Kasumi-1 (cell line): ENCODE results near the gene MYH15.
A peak's percentile ranks its signal among the peaks of the same experiment; 100 is the strongest.

Source experiments
- DNase-seq, 2 experiments: peaks; one replicate each; lab custom pipeline; 2025; lab: John Stamatoyannopoulos, UW

Gene MYH15

DNA sequence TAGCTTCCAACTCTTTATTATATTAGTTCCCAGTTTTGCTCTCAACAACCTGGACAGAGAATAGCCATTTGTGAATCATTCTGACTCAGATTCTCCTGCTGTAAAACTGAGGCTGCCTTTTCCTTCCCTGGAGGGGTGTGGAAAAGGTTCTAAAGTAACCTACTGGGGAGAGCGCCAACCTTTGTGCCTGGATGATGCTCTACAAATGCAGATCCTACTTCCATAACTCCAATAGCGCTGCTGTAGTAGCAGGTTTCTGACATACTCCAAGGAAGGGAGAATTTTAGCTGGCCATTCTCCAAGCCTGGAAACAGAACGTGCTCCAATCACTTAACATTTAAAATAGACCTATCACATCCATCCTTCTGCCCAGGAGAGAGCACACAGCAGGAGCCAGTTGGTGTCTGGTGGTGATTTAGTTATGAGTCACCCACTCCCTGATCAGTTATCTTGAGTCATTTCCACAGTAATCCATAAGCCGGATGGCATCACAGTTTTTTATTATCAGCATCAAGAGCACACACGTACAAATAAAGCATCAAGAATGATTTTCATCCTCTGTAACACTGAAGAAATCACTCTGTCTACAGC lies 38.3 kb downstream of the MYH15 start:
- no peak for DNase-seq

DNA sequence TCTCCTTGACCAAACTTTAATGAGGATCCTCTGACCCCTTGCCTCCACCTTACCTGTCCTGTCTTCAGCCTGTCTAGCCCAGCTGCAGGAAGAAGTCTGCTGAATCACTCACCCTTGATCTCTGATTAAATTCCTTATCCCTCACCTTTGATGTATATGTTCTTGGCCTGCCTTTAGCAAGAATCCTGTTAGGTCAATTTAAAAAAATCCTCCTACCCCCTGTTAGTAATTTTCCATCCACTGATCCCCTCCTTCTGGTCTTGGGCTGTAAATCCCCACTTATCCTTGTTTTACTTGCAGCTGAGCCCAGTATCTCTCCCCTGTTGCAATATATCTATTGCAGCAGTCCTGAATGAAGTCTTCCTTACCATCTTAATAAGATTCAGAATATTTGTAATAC lies 39.0 kb downstream of the MYH15 start:
- DNase-seq = no peak

DNA sequence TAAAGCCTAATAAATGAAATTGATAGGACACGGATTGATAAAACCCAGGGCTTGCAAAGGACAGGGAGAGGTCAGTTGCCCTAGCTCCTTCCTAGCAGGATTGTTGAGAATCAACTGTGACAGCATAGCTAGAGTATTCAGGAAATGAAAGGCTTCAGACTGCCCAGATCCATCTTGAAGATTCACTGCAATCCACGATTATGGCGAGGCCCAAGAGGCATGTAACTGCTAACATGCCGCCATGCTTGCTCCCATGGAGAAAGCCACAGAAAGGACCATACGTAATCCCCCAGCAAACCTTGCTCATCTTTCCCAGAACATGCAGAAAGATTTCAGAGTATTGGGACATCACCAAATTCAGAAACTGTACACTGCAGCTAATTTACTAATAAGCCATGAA lies 41.3 kb downstream of the MYH15 start:
- DNase-seq = no peak

DNA sequence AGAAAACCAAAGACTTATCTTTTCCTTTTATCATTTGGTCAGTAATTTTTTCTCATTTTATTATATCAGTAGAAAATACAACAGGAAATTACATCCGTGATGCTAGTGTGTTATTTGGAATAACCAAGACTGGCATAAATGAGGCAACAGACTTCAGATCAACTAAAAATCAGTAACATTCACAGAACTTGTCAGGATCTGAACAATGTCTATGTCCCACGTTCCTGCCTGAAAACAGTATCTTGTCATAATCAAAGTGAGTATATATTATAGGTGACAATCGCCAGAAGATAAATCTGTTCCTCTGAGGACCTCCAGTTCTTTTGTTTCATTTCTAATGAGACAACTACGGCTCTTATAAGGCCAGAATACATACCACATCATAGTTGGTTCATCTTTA lies 41.8 kb downstream of the MYH15 start:
- DNase-seq = no peak

DNA sequence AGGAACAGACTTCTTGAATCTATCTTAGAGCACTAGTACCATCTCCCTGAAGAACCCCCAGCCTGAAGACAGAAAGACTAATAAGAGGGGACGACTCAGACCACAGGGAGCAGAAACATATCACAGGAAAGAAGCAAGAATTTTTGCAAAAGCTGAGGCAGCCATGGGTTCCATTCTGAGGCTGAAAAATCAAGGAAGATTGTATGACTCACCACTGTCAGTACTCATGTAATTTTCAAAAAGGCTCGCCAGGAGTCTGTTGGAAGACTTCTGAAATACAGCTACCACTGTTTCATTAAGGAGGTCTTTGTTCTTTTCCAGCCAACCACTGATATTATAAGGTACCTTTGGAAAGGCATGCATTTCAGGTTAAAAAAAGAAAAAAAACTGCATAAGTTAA lies 47.5 kb downstream of the MYH15 start:
- DNase-seq = no peak

DNA sequence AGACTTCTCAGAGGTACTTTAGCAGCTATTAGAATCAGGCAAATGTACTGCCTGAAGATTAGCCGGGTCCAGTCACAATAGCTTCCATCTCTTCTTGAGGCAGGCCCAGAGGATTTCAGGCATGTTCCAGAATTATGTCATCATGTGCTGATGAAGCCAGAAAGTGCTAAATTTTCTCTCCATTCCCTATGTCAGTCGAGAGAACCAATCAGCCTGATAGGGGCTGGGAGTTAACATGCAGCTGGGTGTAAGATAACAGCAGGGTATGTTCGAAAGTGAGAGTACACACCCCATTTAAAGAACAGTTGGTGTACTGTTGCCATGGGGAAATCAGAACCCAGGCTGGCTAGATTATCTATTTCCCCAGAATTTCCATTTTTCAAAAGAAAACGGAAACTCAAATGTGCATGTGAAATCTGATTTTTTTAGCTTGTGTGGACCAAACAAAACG lies 48.7 kb downstream of the MYH15 start:
- no peak for DNase-seq

DNA sequence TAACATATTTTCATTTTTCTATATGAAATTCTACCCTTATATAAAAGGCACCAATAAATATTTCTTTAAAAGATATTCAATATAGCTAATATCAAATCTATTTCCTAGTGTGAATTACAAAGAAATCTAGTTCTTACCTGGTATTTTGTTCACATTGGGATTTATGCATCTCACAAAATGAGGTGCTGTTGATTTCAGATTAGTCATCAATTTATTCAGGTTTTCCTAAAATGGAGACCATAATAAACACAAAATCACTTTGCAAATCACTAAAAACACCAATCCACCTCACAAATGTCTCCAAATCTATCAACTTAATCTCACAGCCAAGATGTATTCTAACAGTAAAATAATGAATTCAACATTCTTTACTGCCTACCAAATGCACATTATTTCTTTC lies 51.2 kb downstream of the MYH15 start:
- no peak for DNase-seq

DNA sequence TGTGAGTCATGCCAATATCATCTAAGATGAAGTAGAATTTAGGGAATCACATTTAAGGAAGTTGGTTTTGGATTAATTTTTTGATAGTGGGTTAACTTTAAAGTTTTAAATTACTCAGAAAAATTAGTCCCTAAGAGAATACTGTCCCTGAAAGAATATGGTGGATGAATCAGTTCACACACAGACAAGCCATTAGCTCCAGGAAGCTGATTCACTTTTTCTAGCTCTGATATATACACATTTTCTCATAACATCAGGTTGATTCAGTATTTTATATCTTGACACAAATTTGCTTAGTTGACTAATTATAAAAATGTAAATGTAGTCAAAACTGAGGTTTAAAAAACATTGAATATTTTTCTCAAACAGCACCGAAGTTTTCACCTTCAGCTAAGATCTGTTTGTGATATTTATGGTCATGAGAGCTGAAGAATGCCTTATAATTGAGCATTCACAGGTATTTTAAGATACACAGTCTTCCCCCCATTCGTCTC lies 55.1 kb downstream of the MYH15 start:
- no peak for DNase-seq

DNA sequence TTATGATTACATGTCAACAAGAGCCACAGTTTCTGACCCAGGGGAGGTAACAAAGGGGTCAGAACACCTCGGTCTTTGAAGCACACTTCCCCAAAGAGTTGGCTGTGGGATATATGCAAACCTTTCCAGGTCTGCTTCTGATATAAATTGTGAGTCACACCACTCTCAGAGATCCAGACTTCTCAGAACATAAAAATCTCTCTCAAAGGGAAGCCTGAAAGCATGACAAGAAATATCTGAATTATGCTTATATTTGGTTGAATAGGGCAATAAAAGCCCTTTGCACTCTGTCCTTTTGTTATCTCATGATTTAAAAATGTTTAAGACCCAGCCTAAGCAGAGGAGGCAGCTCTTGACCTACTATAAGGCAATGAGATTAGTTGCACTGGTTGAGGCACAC lies 56.8 kb downstream of the MYH15 start:
- no peak for DNase-seq

DNA sequence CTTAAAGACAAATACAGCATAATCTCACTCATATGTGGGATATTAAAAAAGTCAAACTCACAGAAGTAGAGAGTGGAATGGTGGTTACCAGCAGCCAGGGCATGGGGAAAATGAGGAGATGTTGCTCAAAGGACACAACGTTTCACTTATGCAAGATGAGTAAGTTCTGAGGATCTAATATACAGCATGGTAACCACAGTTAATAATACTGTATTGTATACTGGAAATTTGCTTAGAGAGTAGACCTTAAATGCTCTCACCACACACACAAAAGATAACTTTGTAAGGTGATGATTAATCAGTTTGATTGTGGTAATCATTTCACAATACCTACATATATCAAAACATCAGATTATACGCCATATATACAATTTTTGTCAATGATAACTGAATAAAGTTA lies 60.0 kb downstream of the MYH15 start:
- no peak for DNase-seq

DNA sequence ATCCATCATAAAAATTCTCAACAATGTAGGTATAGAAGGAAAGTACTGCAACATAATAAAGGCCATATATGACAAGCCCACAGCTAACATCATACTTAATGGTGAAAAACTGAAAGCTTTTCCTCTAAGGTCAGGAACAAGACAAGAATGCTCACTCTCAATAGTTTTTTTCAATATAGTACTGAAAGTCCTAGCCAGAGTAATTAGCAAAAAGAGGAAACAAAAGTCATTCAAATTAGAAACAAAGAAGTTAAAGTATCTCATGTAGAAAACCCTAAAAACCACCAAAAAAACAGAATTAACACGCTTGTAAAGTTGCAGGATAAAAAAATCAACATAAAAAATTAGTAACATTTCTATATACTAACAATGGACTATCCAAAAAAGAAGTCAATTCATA lies 61.8 kb downstream of the MYH15 start:
- peak; percentile 11 to 26 for DNase-seq

DNA sequence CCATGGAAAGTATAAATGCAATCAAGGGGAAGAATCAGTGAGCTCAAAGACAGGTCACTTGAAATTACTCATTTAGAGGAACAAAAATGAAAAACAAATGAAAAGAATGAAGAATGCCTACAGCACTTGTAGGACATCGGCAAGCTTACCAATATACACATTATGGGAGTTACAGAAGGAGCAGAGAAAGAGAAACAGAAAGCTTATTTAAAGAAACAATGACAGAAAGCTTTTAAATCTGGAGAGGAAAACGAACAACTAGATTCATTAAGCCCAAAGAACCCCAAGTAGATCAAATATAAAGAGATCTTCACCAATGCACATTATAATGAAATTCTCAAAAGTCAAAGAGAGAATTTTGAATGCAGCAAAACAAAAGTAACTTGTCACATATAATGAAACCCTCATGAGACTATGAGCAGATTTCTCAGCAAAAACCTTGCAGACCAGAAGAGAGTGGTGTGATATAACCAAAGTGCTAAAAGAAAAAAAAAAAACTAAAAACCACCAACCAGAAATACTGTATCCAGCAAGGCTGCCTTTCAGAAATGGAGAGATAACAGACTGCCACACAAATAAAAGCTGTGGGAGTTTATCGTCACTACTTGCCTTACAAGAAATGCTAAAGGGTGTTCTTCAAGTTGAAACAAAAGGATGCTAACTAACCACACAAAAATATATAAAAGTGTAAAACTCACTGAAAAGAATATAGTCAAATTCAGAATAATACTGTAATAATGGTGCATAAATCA lies 63.1 kb downstream of the MYH15 start:
- DNase-seq = no peak

DNA sequence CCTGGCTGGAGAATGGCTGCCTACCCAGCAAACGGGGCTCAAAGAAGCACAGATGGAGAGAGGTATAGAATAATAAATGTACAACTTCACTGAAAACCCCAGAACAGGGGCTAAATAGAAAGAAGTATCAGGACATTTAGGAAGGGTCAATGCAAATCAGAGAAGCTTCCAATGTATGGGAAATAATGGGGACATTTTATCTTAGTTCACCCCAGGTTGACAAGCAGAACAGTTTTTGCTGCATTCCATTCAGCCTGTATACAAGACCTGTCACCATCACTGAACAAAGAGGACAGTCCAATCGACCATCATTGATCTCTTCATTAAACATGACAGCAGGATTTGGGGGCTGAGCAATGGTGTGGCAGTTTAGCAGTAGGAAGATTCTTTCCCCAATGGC lies 68.1 kb downstream of the MYH15 start:
- DNase-seq = no peak

DNA sequence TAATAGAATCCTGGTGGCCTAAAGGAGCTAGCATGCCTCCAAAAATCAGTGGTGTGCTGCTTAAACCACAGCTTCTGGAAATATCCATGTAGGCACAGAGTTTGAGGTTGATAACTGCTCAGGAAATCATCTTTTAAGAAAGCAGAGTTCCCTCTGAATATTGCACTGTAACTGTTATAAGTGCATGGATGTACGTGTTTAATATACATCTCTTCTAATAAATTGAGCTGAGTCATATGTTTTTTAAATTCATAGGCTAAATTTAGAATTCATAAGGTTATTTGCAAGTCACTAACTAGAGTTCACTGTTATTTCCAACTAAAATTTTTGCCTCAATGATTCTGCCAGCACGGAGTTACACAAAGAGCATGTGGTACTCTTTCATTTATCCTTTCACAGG lies 68.9 kb downstream of the MYH15 start:
- DNase-seq = no peak

DNA sequence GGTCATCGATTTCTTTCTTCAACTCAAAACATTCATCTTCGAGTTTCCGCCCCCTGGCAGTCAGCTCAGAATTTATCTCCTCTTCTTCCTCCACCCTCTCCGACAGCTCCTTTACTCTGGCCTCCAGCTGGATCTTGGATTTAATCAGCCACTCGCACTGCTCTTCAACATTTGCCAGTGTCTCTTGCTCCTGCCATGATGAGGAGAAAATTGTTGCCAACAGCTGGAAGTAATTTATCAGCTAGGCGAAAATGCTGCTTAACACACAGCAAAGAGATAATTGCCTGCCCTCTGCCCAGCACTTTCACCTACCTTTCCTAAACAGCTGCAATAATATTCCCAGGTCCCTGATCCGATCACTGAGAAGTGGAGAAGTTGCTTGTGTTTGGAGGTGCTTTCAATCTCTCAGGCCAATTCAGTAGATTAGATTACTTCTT lies 69.3 kb downstream of the MYH15 start:
- no peak for DNase-seq

DNA sequence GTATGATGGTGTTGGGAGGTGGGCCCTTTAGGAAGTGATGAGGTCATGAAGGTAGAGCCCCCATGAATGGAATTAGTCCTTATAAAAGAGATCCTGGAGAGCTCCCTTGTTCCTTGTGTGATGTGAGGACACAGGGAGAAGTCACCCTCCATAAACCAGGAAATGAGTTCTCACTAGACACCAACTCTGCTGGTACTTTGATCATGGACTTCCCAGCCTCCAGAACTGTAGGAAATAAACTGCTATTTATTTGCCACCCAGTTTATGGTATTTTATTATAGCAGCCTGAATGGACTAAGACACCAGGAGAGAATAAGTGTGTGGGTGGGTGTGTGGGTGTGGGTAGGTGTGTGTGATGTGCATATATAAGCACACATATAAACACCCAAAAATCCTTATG lies 71.9 kb downstream of the MYH15 start:
- DNase-seq = no peak

DNA sequence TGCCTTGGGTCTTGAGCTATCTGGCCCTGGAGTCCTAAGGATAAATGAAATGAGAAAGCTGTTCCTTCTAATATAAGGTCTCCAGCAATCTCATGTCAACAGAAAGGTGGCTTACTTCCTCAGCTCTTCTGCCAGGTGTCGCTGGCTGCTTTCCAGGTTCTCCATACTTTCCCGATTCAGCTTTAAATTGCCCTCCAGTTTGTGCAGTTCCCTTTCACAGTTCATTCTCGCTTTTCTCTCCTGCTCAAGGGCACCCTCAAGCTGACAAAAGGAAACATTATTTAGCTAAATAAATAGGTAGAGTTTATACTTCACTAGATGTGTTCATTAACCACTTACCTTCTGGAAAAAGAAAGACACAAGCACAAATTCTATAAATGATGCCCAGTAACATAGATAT lies 73.0 kb downstream of the MYH15 start:
- no peak for DNase-seq

DNA sequence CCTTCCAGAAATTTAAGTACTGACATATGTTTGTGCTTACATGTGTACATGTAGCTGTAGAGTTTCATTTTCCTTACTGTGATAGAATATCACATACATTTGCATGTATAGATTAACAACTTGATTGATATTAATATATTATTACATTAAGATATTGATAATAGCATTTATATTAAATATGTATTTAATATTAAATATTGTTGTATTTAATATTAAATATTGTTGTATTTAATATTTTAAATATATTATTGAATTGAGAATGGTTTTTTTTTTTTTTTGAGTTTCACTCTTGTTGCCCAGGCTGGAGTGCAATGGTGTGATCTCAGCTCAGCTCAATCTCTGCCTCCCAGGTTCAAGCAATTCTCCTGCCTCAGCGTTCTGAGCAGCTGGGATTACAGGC lies 76.5 kb downstream of the MYH15 start:
- no peak for DNase-seq

DNA sequence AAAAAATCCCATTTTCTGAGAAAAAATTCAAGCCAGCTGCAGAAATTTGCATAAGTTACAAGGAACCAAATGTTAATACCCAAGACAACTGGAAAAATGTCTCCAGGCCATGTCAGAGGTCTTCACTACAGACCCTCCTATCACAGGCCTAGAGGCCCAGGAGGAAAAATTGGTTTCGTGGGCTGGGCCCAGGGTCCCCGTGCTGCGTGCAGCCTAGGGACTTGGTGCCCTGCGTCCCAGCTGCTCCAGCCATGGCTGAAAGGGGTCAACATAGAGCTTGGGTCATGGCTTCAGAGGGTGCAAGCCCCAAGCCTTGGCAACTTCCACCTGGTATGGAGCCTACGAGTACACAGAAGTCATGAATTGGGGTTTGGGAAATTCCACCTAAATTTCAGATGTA lies 78.0 kb downstream of the MYH15 start:
- no peak for DNase-seq

DNA sequence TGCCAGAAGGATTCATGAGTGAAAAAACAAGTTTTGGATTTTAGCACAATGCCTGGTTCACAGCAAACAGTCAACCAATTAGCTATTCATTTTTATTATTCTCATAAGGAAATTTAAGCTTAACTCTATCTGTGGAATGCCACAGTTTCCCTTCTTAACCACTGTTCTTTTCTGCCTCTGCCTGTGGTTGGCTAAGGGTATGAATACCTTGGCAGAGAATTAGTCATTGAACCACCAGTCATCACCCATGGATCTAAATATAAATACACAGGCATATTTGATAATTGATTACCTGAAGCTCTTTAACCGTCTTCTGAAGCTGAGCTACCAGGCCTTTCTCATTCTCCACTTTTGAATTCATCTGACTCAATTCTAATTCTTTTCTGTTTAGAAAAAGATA lies 79.9 kb downstream of the MYH15 start:
- DNase-seq = no peak

DNA sequence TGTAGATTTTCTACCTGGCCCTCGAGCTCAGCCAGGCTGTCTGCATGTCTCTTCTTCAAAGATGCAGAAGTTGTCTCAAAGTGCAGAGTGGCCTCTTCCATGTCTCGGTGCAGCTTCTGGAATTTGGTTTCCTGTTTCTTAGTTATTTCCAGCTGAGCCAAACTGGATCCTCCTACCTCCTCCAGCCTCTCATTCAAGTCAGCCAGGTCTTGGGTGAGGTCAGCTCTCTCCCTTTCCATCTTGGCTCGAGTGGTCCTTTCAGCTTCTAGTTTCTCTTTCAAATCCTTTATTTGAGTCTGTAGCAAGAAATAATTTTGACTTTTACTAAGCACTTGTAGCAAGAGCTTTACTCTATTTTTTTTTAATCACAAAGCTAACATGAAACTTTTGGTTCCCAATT lies 81.8 kb downstream of the MYH15 start:
- DNase-seq = no peak

DNA sequence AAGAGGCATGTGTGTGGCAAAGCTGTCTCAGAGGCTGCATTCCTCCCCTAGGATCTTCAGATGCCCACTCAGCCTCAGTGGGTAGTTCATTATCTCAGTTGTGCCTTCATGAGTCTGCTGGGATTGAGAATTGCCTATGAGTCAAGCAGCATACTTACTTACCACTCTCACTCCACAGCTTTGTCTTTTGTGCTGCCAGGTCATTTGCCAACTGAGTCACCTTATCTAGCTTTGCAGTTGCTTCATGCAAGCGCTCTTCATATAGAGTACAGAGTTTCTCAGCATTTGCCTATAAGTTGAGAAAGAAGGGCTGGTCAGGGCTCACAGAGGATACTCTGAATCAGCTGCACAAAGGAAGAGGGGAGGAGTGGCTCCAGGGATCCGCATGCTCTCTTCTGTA lies 89.5 kb downstream of the MYH15 start:
- DNase-seq = no peak

DNA sequence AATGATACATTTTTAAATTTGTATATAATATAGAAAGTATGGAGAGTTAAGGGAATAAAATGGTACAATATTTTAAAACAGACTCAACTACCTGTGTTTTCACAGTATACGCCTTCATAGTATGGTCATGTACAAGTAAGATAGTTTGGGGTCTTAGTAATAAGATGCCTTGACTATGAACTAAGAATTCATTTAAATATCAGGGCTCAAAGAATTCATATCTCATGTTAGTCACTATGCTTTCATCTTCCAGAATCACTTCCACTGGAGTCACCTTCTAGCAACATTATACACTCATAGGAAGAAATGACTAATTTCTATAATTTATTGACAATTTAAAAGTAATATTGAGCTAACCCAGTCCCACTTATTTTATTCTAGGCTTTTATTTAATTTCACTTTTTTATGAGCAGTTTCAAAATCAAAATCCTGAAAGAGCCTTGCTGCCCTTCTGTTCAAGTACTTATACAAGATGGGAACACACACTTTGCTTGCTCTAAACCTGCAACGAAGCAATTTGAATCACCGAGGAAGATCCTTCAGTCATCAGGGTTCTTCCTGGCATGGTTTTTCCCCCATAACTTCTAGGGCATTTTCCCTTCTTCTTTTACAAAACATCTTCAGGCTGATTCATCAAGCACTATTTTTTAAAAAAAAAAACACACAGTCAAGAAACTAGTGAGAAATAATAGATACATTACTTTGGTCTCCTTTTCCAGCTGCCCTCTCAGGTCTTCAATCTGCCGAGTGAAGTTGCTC lies 94.1 kb downstream of the MYH15 start:
- no peak for DNase-seq
